ENCODE measurements around the gene SLC25A43.

GRCh38 chrX:119381349-119381944, 17.7 kb upstream of the SLC25A43 start:
- TF ChIP-seq CTCF (IDR thresholded peaks at IDR 0.05) (no peak), EP300 (IDR thresholded peaks at IDR 0.05; ENCODE audit: borderline replicate concordance in 1 of 2, low read depth in 1 of 2, low read length in 1 of 2) (no peak), USF2 (IDR thresholded peaks at IDR 0.05; ENCODE audit: borderline replicate concordance, low read depth, low read length) (no peak), POLR2AphosphoS5 (IDR thresholded peaks at IDR 0.05; ENCODE audit: low read depth, low read length) (no peak), EZH2phosphoT487 (IDR thresholded peaks at IDR 0.05; ENCODE audit: borderline replicate concordance, low read depth) (no peak), PBX3 (IDR thresholded peaks at IDR 0.05) (no peak), MEF2A (IDR thresholded peaks at IDR 0.05; ENCODE audit: borderline replicate concordance, low read depth) (no peak)
